OCI-LY1 (cell line): ENCODE data around the gene NSD2.

Experiments used
- H2AFZ ChIP-seq: fragments of 200-600 bp; sonication (generic), shearing (Covaris generic); 2 replicates; pipeline ENCODE4 v1.6.0; 2014; ENCODE audit warnings: antibody characterized with exemption, mild to moderate bottlenecking, low read length
- H3F3A ChIP-seq: fragments of 200-600 bp; sonication (generic), shearing (Covaris generic); 2 replicates; pipeline ENCODE4 v1.6.0; 2014; ENCODE audit warnings: mild to moderate bottlenecking, antibody characterized with exemption, low read length, moderate library complexity; ENCODE audit not compliant: insufficient read depth
- H3K27ac ChIP-seq: fragments of 200-600 bp; sonication (generic); 2 replicates; pipeline ENCODE4 v1.5.1; 2014; ENCODE audit warnings: low read length, mixed run types, mild to moderate bottlenecking, low read depth; ENCODE audit not compliant: poor library complexity, severe bottlenecking
- H3K27me3 ChIP-seq: fragments of 200-600 bp; sonication (generic); 2 replicates; pipeline ENCODE4 v1.6.0; 2014; ENCODE audit warnings: antibody characterized with exemption, mild to moderate bottlenecking, low read length, moderate library complexity; ENCODE audit not compliant: insufficient read depth
- H3K36me3 ChIP-seq: fragments of 200-600 bp; sonication (generic); 2 replicates; pipeline ENCODE4 v1.6.1; 2014; ENCODE audit warnings: mild to moderate bottlenecking, antibody characterized with exemption, low read length, moderate library complexity, mixed read lengths; ENCODE audit not compliant: insufficient read depth
- H3K4me1 ChIP-seq: fragments of 200-600 bp; sonication (generic); 2 replicates; pipeline ENCODE4 v1.5.1; 2014; ENCODE audit warnings: mild to moderate bottlenecking, low read length, moderate library complexity; ENCODE audit not compliant: insufficient read depth, severe bottlenecking
- H3K4me2 ChIP-seq: fragments of 200-600 bp; sonication (generic), shearing (Covaris generic); 2 replicates; pipeline ENCODE4 v1.6.1; 2014; ENCODE audit warnings: low read length
- H3K4me3 ChIP-seq: fragments of 200-600 bp; sonication (generic); 2 replicates; pipeline ENCODE4 v1.5.1; 2014; ENCODE audit warnings: low read length, low read depth, mild to moderate bottlenecking, mixed read lengths; ENCODE audit not compliant: poor library complexity, severe bottlenecking
- H3K79me2 ChIP-seq: fragments of 200-600 bp; shearing (Covaris generic); 2 replicates; pipeline ENCODE4 v1.6.1; 2016; ENCODE audit warnings: mixed run types, low read length, mixed read lengths; ENCODE audit not compliant: insufficient read depth
- H3K9ac ChIP-seq: fragments of 200-600 bp; sonication (generic), shearing (Covaris generic); 2 replicates; pipeline ENCODE4 v1.6.1; 2014; ENCODE audit warnings: mild to moderate bottlenecking, low read length, mixed read lengths
- H3K9me2 ChIP-seq: fragments of 200-600 bp; sonication (generic), shearing (Covaris generic); 2 replicates; pipeline ENCODE4 v1.6.1; 2014; ENCODE audit warnings: low read depth, mild to moderate bottlenecking, low read length, mixed read lengths
- H3K9me3 ChIP-seq: fragments of 200-600 bp; shearing (Covaris generic); 2 replicates; pipeline ENCODE4 v1.6.1; 2014; ENCODE audit warnings: low read length, mixed read lengths
- H4K20me1 ChIP-seq: fragments of 200-600 bp; sonication (generic), shearing (Covaris generic); 2 replicates; pipeline ENCODE4 v1.6.0; 2016; ENCODE audit warnings: mild to moderate bottlenecking, low read length; ENCODE audit not compliant: insufficient read depth
- EZH2 ChIP-seq: fragments of 200-600 bp; sonication (generic), shearing (Covaris generic); IDR thresholded peaks from 2 replicates; pipeline ENCODE4 v1.8.0; 2017; ENCODE audit warnings: borderline replicate concordance, mixed run types, mild to moderate bottlenecking, antibody characterized with exemption, low read length, moderate library complexity, mixed read lengths
- TF ChIP-seq, protein P1 (sequence below): fragments of 200-600 bp; sonication (generic), shearing (Covaris generic); IDR thresholded peaks from 2 replicates; pipeline ENCODE4 v1.5.1; 2017; ENCODE audit warnings: mild to moderate bottlenecking, antibody characterized with exemption, low read length, moderate library complexity, mixed read lengths

NSD2 gene

GRCh38 chr4:1978741-1979476, 107.7 kb downstream of the NSD2 start:
- H3K27me3 ChIP-seq: no peaks in the 10 kb centered on the region
- no peaks in the 10 kb centered on the region for H3K9me3 ChIP-seq
- no peak overlapping the region for H3K4me2 ChIP-seq
- no peaks in the 10 kb centered on the region for H3K9me2 ChIP-seq
- H3K4me1 ChIP-seq: no peaks in the 10 kb centered on the region
- no peak overlapping the region for H3K27ac ChIP-seq
- no peaks in the 10 kb centered on the region for H3K79me2 ChIP-seq
- TF ChIP-seq, protein P1, sequence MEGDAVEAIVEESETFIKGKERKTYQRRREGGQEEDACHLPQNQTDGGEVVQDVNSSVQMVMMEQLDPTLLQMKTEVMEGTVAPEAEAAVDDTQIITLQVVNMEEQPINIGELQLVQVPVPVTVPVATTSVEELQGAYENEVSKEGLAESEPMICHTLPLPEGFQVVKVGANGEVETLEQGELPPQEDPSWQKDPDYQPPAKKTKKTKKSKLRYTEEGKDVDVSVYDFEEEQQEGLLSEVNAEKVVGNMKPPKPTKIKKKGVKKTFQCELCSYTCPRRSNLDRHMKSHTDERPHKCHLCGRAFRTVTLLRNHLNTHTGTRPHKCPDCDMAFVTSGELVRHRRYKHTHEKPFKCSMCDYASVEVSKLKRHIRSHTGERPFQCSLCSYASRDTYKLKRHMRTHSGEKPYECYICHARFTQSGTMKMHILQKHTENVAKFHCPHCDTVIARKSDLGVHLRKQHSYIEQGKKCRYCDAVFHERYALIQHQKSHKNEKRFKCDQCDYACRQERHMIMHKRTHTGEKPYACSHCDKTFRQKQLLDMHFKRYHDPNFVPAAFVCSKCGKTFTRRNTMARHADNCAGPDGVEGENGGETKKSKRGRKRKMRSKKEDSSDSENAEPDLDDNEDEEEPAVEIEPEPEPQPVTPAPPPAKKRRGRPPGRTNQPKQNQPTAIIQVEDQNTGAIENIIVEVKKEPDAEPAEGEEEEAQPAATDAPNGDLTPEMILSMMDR: no peak
- TF ChIP-seq EZH2: no peak
- H3K4me3 ChIP-seq: no peak overlapping the region
- H3K9ac ChIP-seq: no peak overlapping the region
- H3K36me3 ChIP-seq: peaks cover 97% of the 10 kb centered on the region
- no peak overlapping the region for H2AFZ ChIP-seq
- H4K20me1 ChIP-seq: no peaks in the 10 kb centered on the region
- H3F3A ChIP-seq: no peaks in the 10 kb centered on the region

DNA sequence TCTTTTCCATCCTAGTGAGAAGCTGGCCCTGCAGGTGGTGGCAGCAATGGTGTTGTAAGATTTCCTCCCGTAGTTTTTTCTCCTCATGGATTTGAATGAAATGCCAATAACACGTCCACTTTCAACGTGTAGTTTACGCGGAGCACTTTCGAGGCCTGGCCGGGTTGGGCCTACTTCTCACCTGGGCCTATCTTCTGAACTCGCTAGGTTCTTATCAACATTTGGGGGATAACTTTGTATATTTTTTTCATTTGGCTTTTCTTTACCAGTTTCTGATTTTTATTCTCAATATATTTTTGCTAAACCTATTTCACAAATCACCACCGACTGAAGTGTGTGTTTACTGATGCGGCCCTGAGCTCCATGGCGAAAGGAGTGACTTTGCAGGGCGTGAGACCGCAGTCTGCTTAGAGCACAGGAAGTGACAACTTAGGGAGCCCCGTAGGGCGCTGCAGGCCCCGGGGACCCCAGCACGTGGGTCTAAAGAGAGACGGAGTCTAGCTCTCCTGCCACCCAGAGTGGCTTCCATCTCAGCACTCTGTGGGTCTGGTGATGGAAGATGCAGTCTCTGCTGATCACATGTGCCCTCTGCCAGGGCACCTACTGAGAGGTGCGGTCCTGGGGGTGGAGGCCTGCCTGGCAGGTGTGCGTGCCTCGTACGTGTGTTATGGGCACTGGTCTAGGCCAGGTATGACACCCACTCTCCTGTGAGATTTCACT, 108.4 kb downstream of the NSD2 start:
- no peaks in the 10 kb centered on the region for H3F3A ChIP-seq
- H3K9me2 ChIP-seq: no peaks in the 10 kb centered on the region
- H3K9ac ChIP-seq: no peak overlapping the region
- peaks cover 96% of the 10 kb centered on the region for H3K36me3 ChIP-seq
- TF ChIP-seq, protein P1: no peak
- no peak for TF ChIP-seq EZH2
- no peaks in the 10 kb centered on the region for H3K4me1 ChIP-seq
- no peaks in the 10 kb centered on the region for H4K20me1 ChIP-seq
- H3K79me2 ChIP-seq: no peaks in the 10 kb centered on the region
- no peaks in the 10 kb centered on the region for H3K9me3 ChIP-seq
- no peaks in the 10 kb centered on the region for H3K27me3 ChIP-seq
- H3K4me3 ChIP-seq: no peak overlapping the region
- no peak overlapping the region for H2AFZ ChIP-seq
- no peak overlapping the region for H3K4me2 ChIP-seq
- H3K27ac ChIP-seq: no peak overlapping the region

DNA sequence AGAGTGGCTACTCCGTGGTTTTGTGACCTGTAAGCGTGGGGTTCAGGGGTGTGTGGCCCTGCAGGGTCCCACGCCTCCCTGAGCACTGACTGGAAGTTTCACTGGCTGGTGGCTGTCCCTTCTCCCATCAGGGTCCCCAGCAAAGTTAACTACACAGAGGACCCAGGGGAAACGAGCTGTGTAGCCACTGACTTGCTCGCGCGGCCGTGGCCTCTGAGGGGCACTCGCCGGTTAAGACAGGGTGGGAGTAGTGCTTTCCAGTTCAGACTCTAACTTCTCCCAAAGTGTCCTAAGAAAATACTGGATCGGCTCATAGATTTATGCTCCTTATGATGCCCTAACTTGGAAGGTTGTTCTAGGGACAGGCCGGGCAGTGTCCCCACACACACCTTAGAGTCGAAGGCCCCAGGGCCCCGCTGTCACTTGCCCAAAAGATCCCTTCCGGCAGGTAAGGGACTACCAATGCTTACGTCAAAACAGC, 109.4 kb downstream of the NSD2 start:
- Histone ChIP-seq H2AFZ (no peak overlapping the region), H3K27ac (no peak overlapping the region), H3K4me3 (no peak overlapping the region), H3K9me3 (no peaks in the 10 kb centered on the region), H3K36me3 (peaks cover 88% of the 10 kb centered on the region), H3K27me3 (no peaks in the 10 kb centered on the region), H3K9me2 (no peaks in the 10 kb centered on the region), H3K9ac (no peak overlapping the region), H3K79me2 (no peaks in the 10 kb centered on the region), H3K4me1 (no peaks in the 10 kb centered on the region), H3F3A (no peaks in the 10 kb centered on the region), H3K4me2 (no peak overlapping the region), H4K20me1 (no peaks in the 10 kb centered on the region)
- TF ChIP-seq, protein P1: no peak
- no peak for TF ChIP-seq EZH2
